GM12878 (cell line): ENCODE data around the gene ACSF3. TPM values are rescaled to one million over a fixed set of nuclear protein-coding genes. Genes with fewer than 3 reads are reported as not detected.

Source experiments
- ATAC-seq: fragments of 200-7000 bp; cut with Tn5 transposase; 3 replicates; pipeline ENCODE4 v1.9.1; 2020; ENCODE audit warnings: mild to moderate bottlenecking, moderate library complexity
- BruUV-seq: library from RNA; stranded (reverse); fragments of 400-500 nt; replicated peaks from 2 replicates; lab custom pipeline; 2021; lab: Mats Ljungman, UMichigan
- CTCF ChIA-PET: fragments of 300-600 bp; sonication (Branson Sonifier 250); formaldehyde crosslinking; extraction: SDS; loops from one replicate; lab custom pipeline; 2021; ENCODE audit warnings: inconsistent platforms; lab: Yijun Ruan, JAX
- POLR2A ChIA-PET: fragments of 350-600 bp; formaldehyde crosslinking; extraction: SDS; loops from one replicate; lab custom pipeline; 2021; ENCODE audit warnings: inconsistent platforms; lab: Charles Lee
- RAD21 ChIA-PET: fragments of 300-600 bp; sonication (Branson Sonifier 250); formaldehyde crosslinking; loops from one replicate; lab custom pipeline; 2023; ENCODE audit warnings: antibody characterized with exemption; ENCODE audit not compliant: unreplicated experiment; lab: Charles Lee
- SMC1A ChIA-PET: fragments of 300-600 bp; sonication (Branson Sonifier 250); formaldehyde crosslinking; loops from one replicate; lab custom pipeline; 2023; ENCODE audit not compliant: unreplicated experiment, uncharacterized antibody; lab: Charles Lee
- DNase-seq: peaks from one replicate; pipeline ENCODE4 v3.0.0-alpha.2; 2011; ENCODE audit warnings: low read depth, low spot score
- FAIRE-seq: peaks from 3 replicates; lab custom pipeline; 2011; peaks lifted over from hg19 to GRCh38; lab: Jason Lieb, UNC
- H2AFZ ChIP-seq: 2 replicates; pipeline ENCODE4 v1.6.0; 2011; ENCODE audit warnings: low read depth, low read length, control low read depth; ENCODE audit not compliant: control insufficient read depth
- H3K27ac ChIP-seq: 2 replicates; pipeline ENCODE4 v1.5.1; 2011; ENCODE audit warnings: control low read depth; ENCODE audit not compliant: control insufficient read depth, insufficient read depth
- H3K27me3 ChIP-seq, 2 experiments: replicated peaks in 1 of 2; 2 replicates each; pipeline versions ENCODE4 v1.6.0 to v1.6.1; 2011; ENCODE audit warnings: low read length in 1 of 2; ENCODE audit not compliant: control insufficient read depth in 2 of 2, insufficient read depth in 2 of 2
- H3K36me3 ChIP-seq, 2 experiments: 2 replicates each; pipeline ENCODE4 v1.5.1; 2011; ENCODE audit warnings: low read length in 1 of 2; ENCODE audit not compliant: control insufficient read depth in 2 of 2, insufficient read depth in 2 of 2
- H3K4me1 ChIP-seq: 2 replicates; pipeline ENCODE4 v1.6.1; 2011; ENCODE audit warnings: mild to moderate bottlenecking, low read length, moderate library complexity, mixed read lengths; ENCODE audit not compliant: control insufficient read depth, insufficient read depth
- H3K4me2 ChIP-seq: 2 replicates; pipeline ENCODE4 v1.6.0; 2011; ENCODE audit warnings: control low read depth; ENCODE audit not compliant: control insufficient read depth, insufficient read depth
- H3K4me3 ChIP-seq: fragments of 200-600 bp; sonication (generic); 2 replicates; pipeline ENCODE4 v1.5.1; 2016
- H3K79me2 ChIP-seq: 2 replicates; pipeline ENCODE4 v1.6.0; 2011; ENCODE audit warnings: low read length; ENCODE audit not compliant: control insufficient read depth, insufficient read depth
- H3K9ac ChIP-seq: 2 replicates; pipeline ENCODE4 v1.8.0; 2011; ENCODE audit warnings: low read length, control low read depth, mixed read lengths; ENCODE audit not compliant: control insufficient read depth, insufficient read depth
- H3K9me3 ChIP-seq: replicated peaks from 3 replicates; pipeline ENCODE4 v1.5.1; 2011; ENCODE audit warnings: mild to moderate bottlenecking, low read length; ENCODE audit not compliant: control insufficient read depth, insufficient read depth
- H4K20me1 ChIP-seq: 2 replicates; pipeline ENCODE4 v1.6.0; 2011; ENCODE audit not compliant: control insufficient read depth, insufficient read depth
- BCL11A ChIP-seq: IDR thresholded peaks from 2 replicates; pipeline ENCODE4 v1.6.1; 2011; ENCODE audit warnings: low read depth, low read length
- EGR1 ChIP-seq, 2 experiments: IDR thresholded peaks; 1 replicate in 1 of 2; 2 replicates in 1 of 2; pipeline ENCODE4 v1.6.1; 2011 to 2012; ENCODE audit warnings: low read depth in 2 of 2, low read length in 2 of 2, borderline replicate concordance in 1 of 2, mild to moderate bottlenecking in 1 of 2, moderate library complexity in 1 of 2
- GATAD2B ChIP-seq: fragments of 450-650 bp; conservative IDR thresholded peaks from 2 replicates; pipeline ENCODE4 v1.6.1; 2017; ENCODE audit warnings: low read depth, mild to moderate bottlenecking, moderate library complexity
- IRF4 ChIP-seq: IDR thresholded peaks from 2 replicates; pipeline ENCODE4 v1.6.1; 2011; ENCODE audit warnings: low read depth, low read length
- MEF2B ChIP-seq: fragments of 450-650 bp; IDR thresholded peaks from 2 replicates; pipeline ENCODE4 v1.6.1; 2018; ENCODE audit warnings: mild to moderate bottlenecking, moderate library complexity; ENCODE audit not compliant: partially characterized antibody, poor library complexity, severe bottlenecking
- PKNOX1 ChIP-seq: fragments of 450-650 bp; IDR thresholded peaks from 2 replicates; pipeline ENCODE4 v1.6.1; 2016; ENCODE audit warnings: mild to moderate bottlenecking
- POLR2AphosphoS5 ChIP-seq: IDR thresholded peaks from 2 replicates; pipeline ENCODE4 v1.6.1; 2011; ENCODE audit warnings: mild to moderate bottlenecking, low read length, inconsistent platforms
- RAD51 ChIP-seq: fragments of 450-650 bp; IDR thresholded peaks from 2 replicates; pipeline ENCODE4 v1.6.1; 2016; ENCODE audit warnings: moderate library complexity, mild to moderate bottlenecking, inconsistent platforms
- RB1 ChIP-seq: fragments of 450-650 bp; formaldehyde crosslinking; IDR thresholded peaks from 2 replicates; pipeline ENCODE4 v1.6.1; 2017; ENCODE audit warnings: mild to moderate bottlenecking, borderline replicate concordance
- WRNIP1 ChIP-seq: IDR thresholded peaks from 2 replicates; pipeline ENCODE4 v1.6.1; 2011; ENCODE audit warnings: low read depth, low read length, improper control_type of control experiment, borderline replicate concordance
- WGBS: methylation state at CpG from one replicate; pipeline ENCODE4 v1.1.6; 2016; ENCODE audit warnings: low lambda C conversion rate; ENCODE audit not compliant: insufficient replicate concordance, insufficient coverage; ENCODE audit errors: missing lambda C conversion rate; 5-methylcytosine and 5-hydroxymethylcytosine counted together
- in situ Hi-C: fragments of 300-500 bp; cut with MboI; formaldehyde crosslinking; loops from 9 replicates; pipeline ENCODE4 v1.14.3; 2018; ENCODE audit warnings: mixed read lengths
- intact Hi-C: fragments of 100-400 bp; cut with micrococcal nuclease; formaldehyde crosslinking; loops from one replicate; pipeline ENCODE4 v1.14.2; 2022; ENCODE audit not compliant: unreplicated experiment
- polyA plus RNA-seq, 11 experiments: library from polyadenylated mRNA; depleted of rRNA in 4 of 11; unstranded in 6 of 11; stranded (reverse) in 5 of 11; fragments of >200 nt; fragmentation: Nextera tagmentation in 4 of 11; fragmentation: Illumina TruSeq in 1 of 11; extraction: Ambion mirVana in 4 of 11; extraction: Trizol in 1 of 11; gene quantifications; 1 replicate in 1 of 11; 2 replicates in 10 of 11; pipeline versions ENCODE4 v1.2.1 to v1.2.3, GENCODE V29; 2011 to 2016; ENCODE audit warnings: inconsistent platforms in 2 of 11, missing spikeins in 2 of 11, low read depth in 1 of 11
- total RNA-seq, 4 experiments: library from RNA; depleted of rRNA in 3 of 4; stranded (reverse); fragments of >200 nt in 3 of 4; fragmentation: Illumina TruSeq in 1 of 4; extraction: Trizol in 1 of 4; gene quantifications; 2 replicates each; pipeline versions ENCODE4 v1.2.1 to v1.2.3, GENCODE V29; 2013 to 2021
- TF ChIP-seq, protein P1 (sequence below): IDR thresholded peaks from 2 replicates; pipeline ENCODE4 v1.6.1; 2012; ENCODE audit warnings: improper control_type of control experiment, low read depth, low read length; ENCODE audit not compliant: insufficient replicate concordance

ACSF3 gene
- total and polyA plus RNA-seq, 10 of the 15 experiments (the other 5 are each of a cell fraction or from before 2014, with no cell fraction given) = 1.0 to 44.4 (median 25.8) TPM

- peaks cover 0 to 1% of the 10 kb centered on the region in 2 experiments; a peak in 2 of 4 replicates for H3K27me3 ChIP-seq
- H3K79me2 ChIP-seq = peaks cover 15% of the 10 kb centered on the region
- no peaks in the 10 kb centered on the region; the same call in 2 of the 3 replicates for H3K9me3 ChIP-seq
- no TSS peak for BruUV-seq
- H3K4me2 ChIP-seq = no peak overlapping the region
- CTCF ChIA-PET = no interaction called here
- in situ Hi-C loops = no loop called here
- no peaks in the 10 kb centered on the region for H3K36me3 ChIP-seq
- H3K27ac ChIP-seq = no peak overlapping the region
- intact Hi-C loops = no loop called here
- H3K4me1 ChIP-seq = peaks cover 3% of the 10 kb centered on the region
- POLR2A ChIA-PET = no interaction called here
- no peak overlapping the region for H3K9ac ChIP-seq
- RAD21 ChIA-PET = no interaction called here
- no peak for TF ChIP-seq IRF4
- no peak for TF ChIP-seq POLR2AphosphoS5
- no peak overlapping the region for H2AFZ ChIP-seq
- no peak for ATAC-seq
- no peak for DNase-seq
- no peaks in the 10 kb centered on the region for H4K20me1 ChIP-seq
- H3K4me3 ChIP-seq = no peak overlapping the region
- SMC1A ChIA-PET = no interaction called here
- FAIRE-seq = no peak
- 32% methylated on average over 16 of the region's 16 CpGs for WGBS
Measured at GRCh38 chr16:89090182-89090630, 3.4 kb upstream of the ACSF3 start.

GRCh38 chr16:89090669-89091426 lies 2.8 kb upstream of the ACSF3 start:
- Histone ChIP-seq H3K9ac (no peak overlapping the region), H2AFZ (no peak overlapping the region), H3K36me3 (no peaks in the 10 kb centered on the region), H3K4me1 (peaks cover 6% of the 10 kb centered on the region), H4K20me1 (no peaks in the 10 kb centered on the region), H3K79me2 (peaks cover 22% of the 10 kb centered on the region), H3K27me3 (peaks cover 0 to 1% of the 10 kb centered on the region in 2 experiments; a peak in 2 of 4 replicates), H3K9me3 (no peaks in the 10 kb centered on the region), H3K27ac (no peak overlapping the region), H3K4me3 (no peak overlapping the region), H3K4me2 (no peak overlapping the region)
- FAIRE-seq (no peak), DNase-seq (no peak), ATAC-seq (no peak)
- SMC1A ChIA-PET = no interaction called here
- POLR2A ChIA-PET = no interaction called here
- in situ Hi-C loops (no loop called here), intact Hi-C loops (no loop called here)
- CTCF ChIA-PET = no interaction called here
- 25% methylated on average over 17 of the region's 17 CpGs for WGBS
- RAD21 ChIA-PET = no interaction called here
- no TSS peak for BruUV-seq
- TF ChIP-seq, protein P1, sequence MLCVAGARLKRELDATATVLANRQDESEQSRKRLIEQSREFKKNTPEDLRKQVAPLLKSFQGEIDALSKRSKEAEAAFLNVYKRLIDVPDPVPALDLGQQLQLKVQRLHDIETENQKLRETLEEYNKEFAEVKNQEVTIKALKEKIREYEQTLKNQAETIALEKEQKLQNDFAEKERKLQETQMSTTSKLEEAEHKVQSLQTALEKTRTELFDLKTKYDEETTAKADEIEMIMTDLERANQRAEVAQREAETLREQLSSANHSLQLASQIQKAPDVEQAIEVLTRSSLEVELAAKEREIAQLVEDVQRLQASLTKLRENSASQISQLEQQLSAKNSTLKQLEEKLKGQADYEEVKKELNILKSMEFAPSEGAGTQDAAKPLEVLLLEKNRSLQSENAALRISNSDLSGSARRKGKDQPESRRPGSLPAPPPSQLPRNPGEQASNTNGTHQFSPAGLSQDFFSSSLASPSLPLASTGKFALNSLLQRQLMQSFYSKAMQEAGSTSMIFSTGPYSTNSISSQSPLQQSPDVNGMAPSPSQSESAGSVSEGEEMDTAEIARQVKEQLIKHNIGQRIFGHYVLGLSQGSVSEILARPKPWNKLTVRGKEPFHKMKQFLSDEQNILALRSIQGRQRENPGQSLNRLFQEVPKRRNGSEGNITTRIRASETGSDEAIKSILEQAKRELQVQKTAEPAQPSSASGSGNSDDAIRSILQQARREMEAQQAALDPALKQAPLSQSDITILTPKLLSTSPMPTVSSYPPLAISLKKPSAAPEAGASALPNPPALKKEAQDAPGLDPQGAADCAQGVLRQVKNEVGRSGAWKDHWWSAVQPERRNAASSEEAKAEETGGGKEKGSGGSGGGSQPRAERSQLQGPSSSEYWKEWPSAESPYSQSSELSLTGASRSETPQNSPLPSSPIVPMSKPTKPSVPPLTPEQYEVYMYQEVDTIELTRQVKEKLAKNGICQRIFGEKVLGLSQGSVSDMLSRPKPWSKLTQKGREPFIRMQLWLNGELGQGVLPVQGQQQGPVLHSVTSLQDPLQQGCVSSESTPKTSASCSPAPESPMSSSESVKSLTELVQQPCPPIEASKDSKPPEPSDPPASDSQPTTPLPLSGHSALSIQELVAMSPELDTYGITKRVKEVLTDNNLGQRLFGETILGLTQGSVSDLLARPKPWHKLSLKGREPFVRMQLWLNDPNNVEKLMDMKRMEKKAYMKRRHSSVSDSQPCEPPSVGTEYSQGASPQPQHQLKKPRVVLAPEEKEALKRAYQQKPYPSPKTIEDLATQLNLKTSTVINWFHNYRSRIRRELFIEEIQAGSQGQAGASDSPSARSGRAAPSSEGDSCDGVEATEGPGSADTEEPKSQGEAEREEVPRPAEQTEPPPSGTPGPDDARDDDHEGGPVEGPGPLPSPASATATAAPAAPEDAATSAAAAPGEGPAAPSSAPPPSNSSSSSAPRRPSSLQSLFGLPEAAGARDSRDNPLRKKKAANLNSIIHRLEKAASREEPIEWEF = no peak
- no peak for TF ChIP-seq WRNIP1
- no peak for TF ChIP-seq GATAD2B
- no peak for TF ChIP-seq BCL11A
- no peak for TF ChIP-seq RB1
- TF ChIP-seq PKNOX1 = no peak
- TF ChIP-seq EGR1 (IDR thresholded peaks at IDR 0.05; ENCODE audit: borderline replicate concordance in 1 of 2, low read depth in 2 of 2, low read length in 2 of 2) = no peak
- TF ChIP-seq MEF2B = no peak
- no peak for TF ChIP-seq RAD51
